Parathyroid adenoma (tissue), 2 donors: ENCODE results near the gene TEX38.
A peak's percentile ranks its signal among the peaks of the same experiment; 100 is the strongest.

Experiments used
- H2AFZ ChIP-seq: fragments of 300-600 bp; sonication (generic); one replicate; pipeline ENCODE4 v1.7.0; 2017; ENCODE audit warnings: antibody characterized with exemption, mild to moderate bottlenecking
- H3K27ac ChIP-seq: fragments of 300-600 bp; sonication (generic); one replicate; pipeline ENCODE4 v1.7.0; 2017
- H3K27me3 ChIP-seq: fragments of 300-600 bp; sonication (generic); one replicate; pipeline ENCODE4 v1.7.0; 2017; ENCODE audit warnings: low read length; ENCODE audit not compliant: control insufficient read depth, insufficient read depth
- H3K36me3 ChIP-seq: fragments of 300-600 bp; sonication (generic); one replicate; pipeline ENCODE4 v1.7.0; 2017; ENCODE audit warnings: low read length; ENCODE audit not compliant: control insufficient read depth, insufficient read depth
- H3K4me1 ChIP-seq: fragments of 300-600 bp; sonication (generic); one replicate; pipeline ENCODE4 v1.7.0; 2017; ENCODE audit warnings: control low read depth
- H3K4me2 ChIP-seq: fragments of 300-600 bp; sonication (generic); one replicate; pipeline ENCODE4 v1.7.0; 2017; ENCODE audit warnings: low read length
- H3K4me3 ChIP-seq: fragments of 300-600 bp; sonication (generic); one replicate; pipeline ENCODE4 v1.7.0; 2017; ENCODE audit warnings: low read depth, low read length
- H3K79me2 ChIP-seq: fragments of 300-600 bp; sonication (generic); one replicate; pipeline ENCODE4 v1.7.0; 2017; ENCODE audit warnings: control low read depth
- H3K9ac ChIP-seq: fragments of 300-600 bp; sonication (generic); one replicate; pipeline ENCODE4 v1.7.0; 2017; ENCODE audit warnings: mild to moderate bottlenecking
- H3K9me3 ChIP-seq: fragments of 300-600 bp; sonication (generic); one replicate; pipeline ENCODE4 v1.7.0; 2017; ENCODE audit warnings: low read length; ENCODE audit not compliant: control insufficient read depth
- TF ChIP-seq, protein P1 (sequence below): fragments of 300-600 bp; sonication (generic); IDR thresholded peaks from one replicate; pipeline ENCODE4 v1.7.0; 2017; ENCODE audit warnings: antibody characterized with exemption, mild to moderate bottlenecking
- donor health status: primary hyperparathyroidism.

TEX38 gene

DNA sequence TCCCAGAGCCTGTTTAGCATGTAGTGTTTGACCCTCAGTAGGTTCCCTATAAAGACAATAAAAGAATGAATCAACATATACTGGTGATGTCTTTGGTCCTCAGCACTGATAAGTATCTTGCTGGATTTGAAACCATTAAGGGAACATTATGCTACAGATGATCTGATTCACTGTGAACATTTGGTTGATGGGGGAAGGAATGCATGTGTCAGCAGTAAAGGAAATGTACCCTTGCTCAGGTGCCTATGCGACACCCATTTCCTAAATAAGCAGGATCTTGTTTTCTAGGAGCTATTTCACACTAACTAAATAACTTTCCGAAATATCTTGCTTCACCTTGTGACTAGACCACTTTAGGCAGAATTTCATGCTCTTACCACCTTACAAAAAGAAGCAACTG, 13.0 kb downstream of the TEX38 start:
- H3K4me3 ChIP-seq: no peak overlapping the region
- H3K4me1 ChIP-seq: peaks cover 15% of the 10 kb centered on the region
- no peak overlapping the region for H3K9ac ChIP-seq
- H3K27ac ChIP-seq: peak overlapping the region; percentile 26
- TF ChIP-seq, protein P1, sequence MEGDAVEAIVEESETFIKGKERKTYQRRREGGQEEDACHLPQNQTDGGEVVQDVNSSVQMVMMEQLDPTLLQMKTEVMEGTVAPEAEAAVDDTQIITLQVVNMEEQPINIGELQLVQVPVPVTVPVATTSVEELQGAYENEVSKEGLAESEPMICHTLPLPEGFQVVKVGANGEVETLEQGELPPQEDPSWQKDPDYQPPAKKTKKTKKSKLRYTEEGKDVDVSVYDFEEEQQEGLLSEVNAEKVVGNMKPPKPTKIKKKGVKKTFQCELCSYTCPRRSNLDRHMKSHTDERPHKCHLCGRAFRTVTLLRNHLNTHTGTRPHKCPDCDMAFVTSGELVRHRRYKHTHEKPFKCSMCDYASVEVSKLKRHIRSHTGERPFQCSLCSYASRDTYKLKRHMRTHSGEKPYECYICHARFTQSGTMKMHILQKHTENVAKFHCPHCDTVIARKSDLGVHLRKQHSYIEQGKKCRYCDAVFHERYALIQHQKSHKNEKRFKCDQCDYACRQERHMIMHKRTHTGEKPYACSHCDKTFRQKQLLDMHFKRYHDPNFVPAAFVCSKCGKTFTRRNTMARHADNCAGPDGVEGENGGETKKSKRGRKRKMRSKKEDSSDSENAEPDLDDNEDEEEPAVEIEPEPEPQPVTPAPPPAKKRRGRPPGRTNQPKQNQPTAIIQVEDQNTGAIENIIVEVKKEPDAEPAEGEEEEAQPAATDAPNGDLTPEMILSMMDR: no peak
- no peaks in the 10 kb centered on the region for H3K27me3 ChIP-seq
- H3K9me3 ChIP-seq: no peaks in the 10 kb centered on the region
- no peaks in the 10 kb centered on the region for H3K36me3 ChIP-seq
- no peak overlapping the region for H2AFZ ChIP-seq
- no peaks in the 10 kb centered on the region for H3K79me2 ChIP-seq
- peak overlapping the region; percentile 13 for H3K4me2 ChIP-seq

DNA sequence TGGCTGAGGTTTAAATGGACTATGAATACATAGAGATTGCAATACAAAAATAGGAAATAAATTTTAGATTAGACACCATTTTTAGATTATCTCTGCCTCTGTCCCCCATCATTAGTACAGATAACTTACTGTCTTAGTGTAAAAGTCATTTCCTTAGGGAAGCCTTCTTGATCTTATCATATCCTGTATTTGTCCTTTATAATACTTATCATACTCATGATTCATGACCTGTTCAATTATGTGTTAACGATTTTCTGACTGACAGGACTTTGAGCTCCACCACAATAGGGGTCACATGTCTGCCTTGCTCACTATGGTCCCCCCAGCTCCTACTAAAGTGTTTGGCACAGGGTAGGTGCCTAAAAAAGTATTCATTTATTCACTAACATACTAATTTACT, 14.6 kb downstream of the TEX38 start:
- Histone ChIP-seq H3K27ac (no peak overlapping the region), H2AFZ (no peak overlapping the region), H3K4me2 (peak overlapping the region; percentile 34), H3K9me3 (no peaks in the 10 kb centered on the region), H3K9ac (no peak overlapping the region), H3K4me1 (peaks cover 15% of the 10 kb centered on the region), H3K79me2 (no peaks in the 10 kb centered on the region), H3K4me3 (no peak overlapping the region), H3K27me3 (no peaks in the 10 kb centered on the region), H3K36me3 (no peaks in the 10 kb centered on the region)
- TF ChIP-seq, protein P1: no peak

DNA sequence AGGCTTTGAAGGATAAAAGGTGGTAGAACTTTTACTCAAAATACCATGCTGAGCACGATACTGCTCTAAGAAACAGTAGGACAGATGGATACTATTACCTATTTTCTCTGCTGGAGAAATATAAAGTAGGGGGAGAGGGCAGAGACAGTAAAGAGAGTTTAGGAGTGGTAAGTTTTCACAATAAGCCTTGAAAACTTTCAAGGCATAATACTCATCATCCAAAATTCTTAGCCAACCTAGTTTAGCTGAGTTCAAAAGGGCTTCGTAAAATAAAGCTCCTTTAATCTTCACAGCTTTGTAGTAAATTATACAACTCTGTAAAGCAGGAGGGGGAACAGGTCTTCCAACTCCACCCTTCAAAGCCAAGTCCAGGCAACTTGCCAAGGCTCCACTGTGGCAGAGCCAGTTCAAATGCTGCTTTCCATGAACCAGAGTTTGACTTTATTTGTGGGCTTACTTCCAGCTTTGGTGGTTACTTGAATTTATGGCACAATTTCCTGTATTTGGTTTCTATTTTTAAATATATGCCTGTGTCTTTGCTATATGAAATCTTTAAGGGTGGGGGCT, 15.5 kb downstream of the TEX38 start:
- Histone ChIP-seq H3K27me3 (no peaks in the 10 kb centered on the region), H3K36me3 (no peaks in the 10 kb centered on the region)

DNA sequence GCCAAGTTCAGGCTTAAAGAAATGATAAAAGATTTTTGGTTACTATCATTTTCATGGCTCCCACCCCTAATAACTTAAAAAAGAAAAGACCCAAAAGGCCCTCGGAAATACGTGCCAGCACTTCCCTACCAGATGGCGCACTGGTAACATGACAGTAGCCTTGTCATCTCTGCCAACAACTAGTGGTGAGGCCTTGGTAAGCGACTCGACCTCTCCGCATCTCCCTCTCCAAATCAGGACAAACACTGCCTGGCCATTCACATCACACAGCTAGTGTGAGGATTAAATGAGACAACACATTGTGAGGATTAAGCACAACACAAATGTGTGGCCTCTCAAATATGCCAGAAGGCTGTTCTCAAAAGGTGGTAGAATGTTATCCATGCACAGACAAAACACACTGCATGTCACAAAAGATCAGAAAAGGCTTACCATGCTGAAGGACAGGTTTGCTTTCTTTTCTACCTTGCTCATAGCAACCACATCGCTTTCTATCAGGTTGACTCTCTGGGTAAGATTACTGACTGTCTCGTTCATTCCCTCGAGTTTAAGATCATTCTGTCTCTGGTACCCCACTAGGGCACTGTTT, 16.4 kb downstream of the TEX38 start:
- no peaks in the 10 kb centered on the region for H3K36me3 ChIP-seq

More for the DNA sequence above, 15.5 kb downstream of the TEX38 start:
- no peak overlapping the region for H2AFZ ChIP-seq
- H3K4me3 ChIP-seq: peak overlapping the region; percentile 27
- no peaks in the 10 kb centered on the region for H3K79me2 ChIP-seq
- no peaks in the 10 kb centered on the region for H3K9me3 ChIP-seq
- peaks cover 17% of the 10 kb centered on the region for H3K4me1 ChIP-seq
- H3K27ac ChIP-seq: peak overlapping the region; percentile 32
- peak overlapping the region; percentile 55 for H3K4me2 ChIP-seq
- no peak overlapping the region for H3K9ac ChIP-seq
- TF ChIP-seq, protein P1: no peak

More for the DNA sequence above, 16.4 kb downstream of the TEX38 start:
- H3K9ac ChIP-seq: no peak overlapping the region
- H2AFZ ChIP-seq: no peak overlapping the region
- H3K79me2 ChIP-seq: no peaks in the 10 kb centered on the region
- H3K4me2 ChIP-seq: peak overlapping the region; percentile 55
- no peak overlapping the region for H3K27ac ChIP-seq
- H3K27me3 ChIP-seq: no peaks in the 10 kb centered on the region
- H3K4me1 ChIP-seq: peaks cover 25% of the 10 kb centered on the region
- H3K4me3 ChIP-seq: no peak overlapping the region
- TF ChIP-seq, protein P1: no peak
- H3K9me3 ChIP-seq: no peaks in the 10 kb centered on the region
